Tibial nerve (tissue), 3 donors: ENCODE data around the gene MPDU1.

Experiments used
- CTCF ChIP-seq, 5 experiments: fragments of 200-600 bp in 3 of 5; fragments of 450-650 bp in 2 of 5; sonication (generic) in 3 of 5; IDR thresholded peaks; one replicate each; pipeline ENCODE4 v1.5.1; 2016 to 2019; ENCODE audit warnings: antibody characterized with exemption in 5 of 5, mild to moderate bottlenecking in 3 of 5, moderate library complexity in 2 of 5
- POLR2A ChIP-seq, 2 donors: fragments of 450-650 bp; IDR thresholded peaks; one replicate each; pipeline ENCODE4 v1.6.1; 2017; ENCODE audit warnings: antibody characterized with exemption in 2 of 2, mild to moderate bottlenecking in 2 of 2, moderate library complexity in 2 of 2

- TF ChIP-seq CTCF (IDR thresholded peaks at IDR 0.05) (no peak), POLR2A (IDR thresholded peaks at IDR 0.05) (no peak)
These were observed 24.1 kb upstream of the MPDU1 start for GRCh38 chr17:7559320-7560171.
